K562 (cell line): ENCODE results near the gene CLEC2D. TPM values are rescaled to one million over a fixed set of nuclear protein-coding genes. Genes with fewer than 3 reads are reported as not detected.

ENCODE experiments used
- ADNP ChIP-seq: fragments of 200-800 bp; sonication (Bioruptor generic); IDR thresholded peaks from 2 replicates; pipeline ENCODE4 v1.6.1; 2016; ENCODE audit warnings: missing genetic modification characterization, missing compliant biosample characterization
- CBFA2T3 ChIP-seq: fragments of 450-650 bp; IDR thresholded peaks from 2 replicates; pipeline ENCODE4 v1.6.1; 2017
- CTCF ChIP-seq, 3 experiments: IDR thresholded peaks in 2 of 3; conservative IDR thresholded peaks in 1 of 3; 2 replicates each; pipeline ENCODE4 v1.5.1; 2011 to 2012; ENCODE audit warnings: low read length in 3 of 3, mild to moderate bottlenecking in 3 of 3, control low read depth in 2 of 3, improper control_type of control experiment in 1 of 3, inconsistent platforms in 1 of 3, low read depth in 1 of 3, mixed read lengths in 1 of 3, moderate library complexity in 1 of 3; ENCODE audit not compliant: insufficient read depth in 2 of 3
- FOS ChIP-seq: IDR thresholded peaks from 3 replicates; pipeline ENCODE4 v1.6.1; 2011; ENCODE audit not compliant: insufficient read length; ENCODE audit errors: extremely low read depth
- GABPB2 ChIP-seq: fragments of 250-450 bp; sonication (Bioruptor Pico); conservative IDR thresholded peaks from 2 replicates; pipeline ENCODE4 v1.5.1; 2021; ENCODE audit warnings: mild to moderate bottlenecking
- MEIS2 ChIP-seq: fragments of 450-650 bp; IDR thresholded peaks from 2 replicates; pipeline ENCODE4 v1.6.1; 2014; ENCODE audit warnings: mild to moderate bottlenecking; ENCODE audit not compliant: partially characterized antibody
- NRF1 ChIP-seq, 2 experiments: fragments of 450-650 bp; IDR thresholded peaks in 1 of 2; conservative IDR thresholded peaks in 1 of 2; 2 replicates each; pipeline ENCODE4 v1.6.1; 2014; ENCODE audit warnings: mild to moderate bottlenecking in 2 of 2
- TGIF2 ChIP-seq: sonication (generic); formaldehyde crosslinking; IDR thresholded peaks from 2 replicates; pipeline ENCODE4 v1.8.1; 2022; ENCODE audit warnings: mild to moderate bottlenecking, missing genetic modification reagents, moderate library complexity
- ZNF444 ChIP-seq: fragments of 250-450 bp; sonication (Bioruptor Pico); IDR thresholded peaks from 2 replicates; pipeline ENCODE4 v1.4.0; 2020; ENCODE audit warnings: mild to moderate bottlenecking, moderate library complexity
- ZNF644 ChIP-seq: fragments of 200-800 bp; sonication (Bioruptor generic); IDR thresholded peaks from 2 replicates; pipeline ENCODE4 v1.6.1; 2016; ENCODE audit warnings: low read depth, missing genetic modification characterization, missing compliant biosample characterization
- ZZZ3 ChIP-seq: fragments of 450-650 bp; IDR thresholded peaks from 2 replicates; pipeline ENCODE4 v1.6.1; 2016; ENCODE audit warnings: antibody characterized with exemption, mild to moderate bottlenecking, moderate library complexity
- polyA plus RNA-seq, 8 experiments: library from polyadenylated mRNA; depleted of rRNA in 4 of 8; stranded (reverse) in 5 of 8; unstranded in 3 of 8; fragments of >200 nt; fragmentation: Nextera tagmentation in 2 of 8; fragmentation: Illumina TruSeq in 1 of 8; extraction: Ambion mirVana in 2 of 8; extraction: Trizol in 1 of 8; gene quantifications; 2 replicates each; pipeline versions ENCODE4 v1.2.1 to v1.2.3, GENCODE V29; 2011 to 2014; ENCODE audit warnings: inconsistent platforms in 1 of 8, missing spikeins in 1 of 8
- total RNA-seq, 7 experiments: library from RNA; depleted of rRNA in 6 of 7; stranded (reverse); fragments of >200 nt in 6 of 7; fragmentation: Illumina TruSeq in 2 of 7; extraction: Trizol in 2 of 7; gene quantifications; 2 replicates each; pipeline versions ENCODE4 v1.2.1 to v1.2.3, GENCODE V29; 2011 to 2021; ENCODE audit warnings: low replicate concordance in 1 of 7
- TF ChIP-seq, protein P1 (sequence below): sonication (generic); formaldehyde crosslinking; IDR thresholded peaks from 2 replicates; pipeline ENCODE4 v1.9.0; 2022; ENCODE audit warnings: mild to moderate bottlenecking, missing genetic modification reagents
- TF ChIP-seq, protein P2 (sequence below): IDR thresholded peaks from 2 replicates; pipeline ENCODE4 v1.6.1; 2014; ENCODE audit warnings: antibody characterized with exemption

Gene CLEC2D
- total and polyA plus RNA-seq, 9 of the 15 experiments (the other 6 are each of a cell fraction or from before 2014, with no cell fraction given): 1.4 to 5.0 (median 2.2) TPM

DNA sequence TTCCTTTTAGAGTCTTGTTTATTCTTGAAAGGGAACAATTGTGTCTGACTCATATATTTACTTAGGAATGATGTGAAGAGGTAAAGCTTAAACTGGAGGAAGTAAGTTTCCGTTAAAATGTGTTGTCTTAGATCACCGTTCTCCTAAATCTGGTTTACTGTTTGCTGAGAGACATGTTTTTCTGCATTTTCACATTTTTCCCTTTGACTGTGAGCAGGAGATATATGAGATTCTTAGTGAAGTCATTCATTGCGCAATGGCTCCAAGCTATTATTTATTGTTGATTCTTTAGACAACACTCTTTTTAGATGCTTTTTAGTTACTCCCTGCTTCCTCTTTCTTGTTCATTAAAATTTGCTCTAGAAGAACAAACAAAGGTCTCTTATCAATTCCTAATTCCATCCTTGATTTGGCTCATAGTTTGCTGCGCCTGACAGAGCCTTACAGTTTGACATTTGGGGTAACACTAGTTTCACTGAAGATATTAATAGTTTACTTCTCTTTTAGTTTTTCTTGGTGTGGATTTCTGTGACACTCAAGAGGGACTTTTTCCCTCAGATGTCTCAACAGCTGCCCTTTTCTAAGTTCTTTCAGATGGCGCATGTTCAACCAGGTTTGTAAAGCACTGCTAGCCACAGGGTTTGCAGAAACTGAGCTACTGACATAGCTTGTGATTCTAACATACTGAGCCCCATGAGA is 52.0 kb downstream of the CLEC2D start (continued):
- TF ChIP-seq TGIF2 (CRISPR knock-in tag): no peak
- TF ChIP-seq CTCF (IDR thresholded peaks at IDR 0.05 in 2 of 3, conservative IDR thresholded peaks at IDR 0.05 in 1 of 3; ENCODE audit: insufficient read depth in 2 of 3, low read depth in 1 of 3, low read length in 3 of 3): no peak
- no peak for TF ChIP-seq GABPB2 (CRISPR knock-in tag)
- TF ChIP-seq ZNF444 (CRISPR knock-in tag): no peak
- TF ChIP-seq, protein P1, sequence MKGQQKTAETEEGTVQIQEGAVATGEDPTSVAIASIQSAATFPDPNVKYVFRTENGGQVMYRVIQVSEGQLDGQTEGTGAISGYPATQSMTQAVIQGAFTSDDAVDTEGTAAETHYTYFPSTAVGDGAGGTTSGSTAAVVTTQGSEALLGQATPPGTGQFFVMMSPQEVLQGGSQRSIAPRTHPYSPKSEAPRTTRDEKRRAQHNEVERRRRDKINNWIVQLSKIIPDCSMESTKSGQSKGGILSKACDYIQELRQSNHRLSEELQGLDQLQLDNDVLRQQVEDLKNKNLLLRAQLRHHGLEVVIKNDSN: no peak
- peak; percentile 43 for TF ChIP-seq MEIS2
- TF ChIP-seq CBFA2T3: peak; percentile 24; the same call in 1 of the 2 replicates
- TF ChIP-seq, protein P2, sequence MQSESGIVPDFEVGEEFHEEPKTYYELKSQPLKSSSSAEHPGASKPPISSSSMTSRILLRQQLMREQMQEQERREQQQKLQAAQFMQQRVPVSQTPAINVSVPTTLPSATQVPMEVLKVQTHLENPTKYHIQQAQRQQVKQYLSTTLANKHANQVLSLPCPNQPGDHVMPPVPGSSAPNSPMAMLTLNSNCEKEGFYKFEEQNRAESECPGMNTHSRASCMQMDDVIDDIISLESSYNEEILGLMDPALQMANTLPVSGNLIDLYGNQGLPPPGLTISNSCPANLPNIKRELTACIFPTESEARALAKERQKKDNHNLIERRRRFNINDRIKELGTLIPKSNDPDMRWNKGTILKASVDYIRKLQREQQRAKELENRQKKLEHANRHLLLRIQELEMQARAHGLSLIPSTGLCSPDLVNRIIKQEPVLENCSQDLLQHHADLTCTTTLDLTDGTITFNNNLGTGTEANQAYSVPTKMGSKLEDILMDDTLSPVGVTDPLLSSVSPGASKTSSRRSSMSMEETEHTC: no peak
- no peak for TF ChIP-seq ADNP (tag)
- TF ChIP-seq FOS: no peak
- TF ChIP-seq ZZZ3: no peak
- no peak for TF ChIP-seq ZNF644 (tag)
- TF ChIP-seq NRF1 (conservative IDR thresholded peaks at IDR 0.05 in 1 of 2, IDR thresholded peaks at IDR 0.05 in 1 of 2): no peak
